ACC112 (cell line): ENCODE measurements around the gene GPHA2.
"Not testable (repeated sequence)": the region's sequence is repeated elsewhere in the genome, so short reads cannot be mapped to it uniquely, and the experiment has no call there.

ENCODE experiments used
- H2AFZ ChIP-seq: fragments of 200-600 bp; sonication (generic); one replicate; pipeline ENCODE4 v1.6.0; 2017; ENCODE audit warnings: antibody characterized with exemption, low read length; ENCODE audit not compliant: unreplicated experiment
- H3K27ac ChIP-seq: fragments of 200-600 bp; sonication (generic); 2 replicates; pipeline ENCODE4 v1.5.1; 2014; ENCODE audit warnings: low read depth, mild to moderate bottlenecking, antibody characterized with exemption, low read length, moderate library complexity
- H3K27me3 ChIP-seq: fragments of 200-600 bp; sonication (generic); 2 replicates; pipeline ENCODE4 v1.6.1; 2014; ENCODE audit warnings: mild to moderate bottlenecking, antibody characterized with exemption, low read length, moderate library complexity, mixed read lengths; ENCODE audit not compliant: insufficient read depth
- H3K36me3 ChIP-seq: fragments of 200-600 bp; sonication (generic); 2 replicates; pipeline ENCODE4 v1.6.1; 2016; ENCODE audit warnings: mild to moderate bottlenecking, antibody characterized with exemption, low read length, moderate library complexity, mixed read lengths; ENCODE audit not compliant: insufficient read depth
- H3K4me1 ChIP-seq: fragments of 200-600 bp; sonication (generic); one replicate; pipeline ENCODE4 v1.6.1; 2016; ENCODE audit warnings: low read length, mixed read lengths; ENCODE audit not compliant: insufficient read depth, unreplicated experiment, control insufficient read depth
- H3K4me3 ChIP-seq: fragments of 200-600 bp; sonication (generic); 2 replicates; pipeline ENCODE4 v1.5.1; 2014; ENCODE audit warnings: mild to moderate bottlenecking, low read depth, low read length
- H3K79me2 ChIP-seq: fragments of 200-600 bp; sonication (generic); one replicate; pipeline ENCODE4 v1.6.0; 2016; ENCODE audit warnings: low read length; ENCODE audit not compliant: control insufficient read depth, unreplicated experiment, insufficient read depth

Gene GPHA2

DNA sequence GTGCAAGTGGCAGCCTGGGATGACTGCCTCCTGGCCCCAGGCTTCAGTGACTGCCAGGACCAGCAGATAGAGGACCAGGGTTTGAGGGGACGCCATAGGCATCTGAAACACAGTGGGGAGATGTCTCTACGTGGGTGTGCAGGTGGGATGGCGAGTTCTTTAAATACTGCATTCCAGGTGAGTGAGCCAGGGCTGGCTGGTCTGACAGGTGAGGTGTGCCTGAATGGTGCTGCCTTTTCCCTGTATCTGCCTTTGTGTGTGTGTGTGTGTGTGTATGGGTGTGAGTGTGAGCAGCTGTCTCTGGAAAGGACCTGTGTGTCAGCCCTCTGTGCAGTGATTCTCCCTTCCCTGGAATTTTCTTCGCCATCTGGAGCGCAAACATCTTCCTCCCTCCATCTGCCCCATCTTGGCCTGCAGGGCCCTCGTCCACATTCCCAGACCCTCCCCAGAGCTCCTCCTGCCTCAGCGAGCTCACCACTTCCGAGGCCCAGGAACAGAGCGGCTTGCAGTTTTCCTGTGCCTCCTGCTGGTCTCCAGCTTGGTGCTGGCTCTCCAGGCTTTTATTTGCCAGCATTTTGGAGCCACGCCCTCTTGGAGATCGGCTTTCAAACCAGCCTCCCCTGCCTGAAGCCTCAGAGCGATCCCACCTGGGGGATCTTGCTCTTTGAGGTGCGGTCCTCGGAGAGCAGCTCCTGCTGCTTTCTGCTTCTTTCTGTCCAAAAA lies at the start of gene GPHA2:
Gene GPHA2 (minus strand): TSS at position 535 of the 723 bp plus-strand sequence. CDS start 433 bp downstream, at position 102.
- Histone ChIP-seq H3K36me3 (0 out of 2 replicates have a peak, but pooled peaks cover 3% of the 10 kb centered on the region), H3K79me2 (no peaks in the 10 kb centered on the region), H2AFZ (no peak within 1 kb of the TSS), H3K27ac (no peak within 1 kb of the TSS), H3K4me1 (peaks cover 5% of the 10 kb centered on the region), H3K4me3 (no peak within 1 kb of the TSS), H3K27me3 (no peaks in the 10 kb centered on the region)

DNA sequence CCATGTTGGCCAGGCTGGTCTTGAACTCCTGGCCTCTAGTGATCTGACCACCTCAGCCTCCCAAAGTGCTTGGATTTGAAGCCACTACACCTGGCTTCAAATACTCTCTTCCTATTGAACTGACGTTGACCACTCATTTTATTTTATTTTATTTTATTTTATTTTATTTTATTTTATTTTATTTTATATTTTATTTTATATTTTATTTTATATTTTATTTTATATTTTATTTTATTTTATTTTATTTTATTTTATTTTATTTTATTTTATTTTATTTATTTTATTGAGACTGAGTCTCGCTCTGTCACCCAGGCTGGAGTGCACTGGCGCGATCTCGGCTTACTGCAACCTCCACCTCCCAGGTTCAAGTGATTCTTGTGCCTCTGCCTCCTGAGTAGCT lies 47.6 kb upstream of the GPHA2 start:
- H3K36me3 ChIP-seq, H3K27ac ChIP-seq, H3K79me2 ChIP-seq, H3K4me3 ChIP-seq, H3K4me1 ChIP-seq, H2AFZ ChIP-seq: not testable (repeated sequence)
- peaks cover 13% of the 10 kb centered on the region for H3K27me3 ChIP-seq

DNA sequence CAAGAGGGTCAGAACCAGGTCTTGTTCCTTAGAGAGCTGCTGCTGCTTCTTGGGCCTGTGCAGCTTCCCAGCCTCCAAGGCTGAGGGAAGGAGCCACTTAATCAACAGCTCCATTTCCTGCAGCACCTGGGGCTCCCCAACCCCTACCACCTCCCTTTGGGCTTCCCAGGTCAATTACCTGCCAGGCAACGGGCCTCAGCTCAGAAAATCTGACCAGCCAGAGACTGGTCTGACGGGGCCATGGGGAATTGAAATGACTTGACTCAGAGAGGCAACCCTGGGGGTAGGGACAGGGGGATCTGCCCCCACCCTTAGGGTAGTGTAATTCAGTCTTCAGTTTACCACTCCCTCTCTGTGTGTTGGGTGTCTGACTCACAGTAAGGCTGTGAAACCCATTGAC lies 41.0 kb upstream of the GPHA2 start:
- H3K27ac ChIP-seq: no peak overlapping the region
- no peak overlapping the region for H2AFZ ChIP-seq
- H3K4me1 ChIP-seq: no peaks in the 10 kb centered on the region
- no peaks in the 10 kb centered on the region for H3K36me3 ChIP-seq
- no peak overlapping the region for H3K4me3 ChIP-seq
- peaks cover 5% of the 10 kb centered on the region; the same call in 1 of the 2 replicates for H3K27me3 ChIP-seq
- no peaks in the 10 kb centered on the region for H3K79me2 ChIP-seq

- no peaks in the 10 kb centered on the region for H3K79me2 ChIP-seq
- no peaks in the 10 kb centered on the region for H3K27me3 ChIP-seq
- H3K4me1 ChIP-seq: peaks cover 4% of the 10 kb centered on the region
- H3K27ac ChIP-seq: no peak overlapping the region
- H3K4me3 ChIP-seq: no peak overlapping the region
- no peak overlapping the region for H2AFZ ChIP-seq
- H3K36me3 ChIP-seq: no peaks in the 10 kb centered on the region
These were observed 38.4 kb upstream of the GPHA2 start for GRCh38 chr11:64974124-64974523.

GRCh38 chr11:64971421-64972233 lies 35.9 kb upstream of the GPHA2 start, which contains the start of gene MAJIN:
Gene MAJIN (minus strand): TSS chr11:64972108. CDS start chr11:64959405, 12,703 bp downstream.
- H3K27ac ChIP-seq: no peak within 1 kb of the TSS
- peak within 1 kb of the TSS; percentile 83 for H3K4me3 ChIP-seq
- no peaks in the 10 kb centered on the region for H3K27me3 ChIP-seq
- peak within 1 kb of the TSS; percentile 95 for H2AFZ ChIP-seq
- H3K36me3 ChIP-seq: no peaks in the 10 kb centered on the region
- H3K79me2 ChIP-seq: no peaks in the 10 kb centered on the region
- peaks cover 4% of the 10 kb centered on the region for H3K4me1 ChIP-seq

- Histone ChIP-seq H3K4me1 (peaks cover 4% of the 10 kb centered on the region), H2AFZ (no peak overlapping the region)
These were observed 35.0 kb upstream of the GPHA2 start for GRCh38 chr11:64970731-64971151.

DNA sequence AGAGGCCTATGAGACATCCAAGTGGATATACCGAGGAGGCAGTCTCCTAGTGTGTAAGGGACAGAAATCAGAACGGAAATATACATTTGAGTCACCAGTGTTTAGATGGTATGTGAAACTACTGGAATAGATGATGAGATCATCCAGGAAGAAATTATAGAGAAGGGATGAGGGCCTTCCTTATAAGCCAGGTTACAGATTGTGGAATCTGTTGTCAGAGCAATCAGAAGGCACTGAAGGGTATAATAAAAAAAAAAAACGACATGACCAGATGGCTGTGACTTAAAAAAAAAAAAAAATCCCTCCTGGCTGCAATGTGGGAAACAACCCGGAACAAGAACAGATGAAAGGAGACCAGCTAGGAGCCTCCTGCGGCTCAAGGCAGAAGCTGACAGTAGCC lies 33.5 kb upstream of the GPHA2 start:
- Histone ChIP-seq H3K27me3 (no peaks in the 10 kb centered on the region), H2AFZ (no peak overlapping the region)

More at GRCh38 chr11:64970731-64971151, 35.0 kb upstream of the GPHA2 start:
- Histone ChIP-seq H3K27me3 (no peaks in the 10 kb centered on the region), H3K27ac (no peak overlapping the region), H3K4me3 (no peak overlapping the region), H3K36me3 (no peaks in the 10 kb centered on the region), H3K79me2 (no peaks in the 10 kb centered on the region)

DNA sequence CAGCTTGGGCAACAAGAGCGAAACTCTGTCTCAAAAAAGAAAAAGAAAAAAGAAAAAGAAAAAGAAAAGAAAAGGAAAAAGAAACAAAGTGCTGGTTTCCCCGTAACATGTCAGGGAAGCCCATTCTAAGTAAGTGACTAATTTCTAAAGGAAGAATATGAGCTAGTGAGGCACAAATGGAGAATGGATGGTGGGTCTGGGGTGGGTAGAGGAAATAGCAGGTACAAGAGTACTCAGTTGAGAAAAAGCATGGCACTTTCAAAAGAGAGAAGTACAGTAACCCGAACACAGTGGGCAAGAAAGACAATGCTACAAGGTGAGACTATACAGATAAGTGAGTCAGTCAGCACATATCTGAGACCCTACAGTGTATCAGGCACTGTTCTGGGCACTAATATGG lies 31.7 kb upstream of the GPHA2 start:
- Histone ChIP-seq H3K27ac (no peak overlapping the region), H3K27me3 (no peaks in the 10 kb centered on the region; the same call in 1 of the 2 replicates)

More for the DNA sequence above, 33.5 kb upstream of the GPHA2 start:
- no peak overlapping the region for H3K4me3 ChIP-seq
- no peaks in the 10 kb centered on the region for H3K79me2 ChIP-seq
- H3K4me1 ChIP-seq: peaks cover 4% of the 10 kb centered on the region
- no peaks in the 10 kb centered on the region for H3K36me3 ChIP-seq
- H3K27ac ChIP-seq: no peak overlapping the region

DNA sequence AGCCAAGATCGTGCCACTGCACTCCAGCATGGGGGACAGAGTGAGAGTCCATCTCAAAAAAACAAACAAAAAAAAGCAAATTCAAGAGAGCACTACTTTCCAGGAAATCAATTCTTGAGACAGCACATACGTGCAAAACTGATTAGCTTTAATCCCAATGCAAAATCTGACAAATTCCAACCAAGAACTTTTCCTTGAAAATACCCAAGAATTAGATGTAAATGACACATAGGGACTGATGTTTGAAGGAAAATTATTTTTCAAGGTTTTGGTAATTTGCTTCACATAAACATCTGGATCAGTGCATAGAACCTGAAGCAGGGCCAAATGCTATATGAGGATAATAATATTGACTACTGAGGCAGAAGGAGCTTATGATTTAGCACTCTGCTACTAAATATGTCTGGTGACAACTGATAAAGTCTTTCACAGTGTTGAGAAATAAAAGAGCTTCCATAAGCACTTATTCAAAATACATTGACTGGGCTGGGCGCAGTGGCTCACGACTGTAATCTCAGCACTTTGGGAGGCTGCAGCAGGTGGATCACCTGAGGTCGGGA lies 27.5 kb upstream of the GPHA2 start:
- Histone ChIP-seq H3K4me1 (no peaks in the 10 kb centered on the region), H2AFZ (no peak overlapping the region), H3K27me3 (no peaks in the 10 kb centered on the region; the same call in 1 of the 2 replicates), H3K27ac (no peak overlapping the region), H3K79me2 (no peaks in the 10 kb centered on the region), H3K36me3 (no peaks in the 10 kb centered on the region), H3K4me3 (no peak overlapping the region)

More for the DNA sequence above, 31.7 kb upstream of the GPHA2 start:
- no peaks in the 10 kb centered on the region for H3K36me3 ChIP-seq
- H3K79me2 ChIP-seq: no peaks in the 10 kb centered on the region
- H3K4me3 ChIP-seq: no peak overlapping the region
- H2AFZ ChIP-seq: no peak overlapping the region
- H3K4me1 ChIP-seq: peaks cover 4% of the 10 kb centered on the region

- H3K27ac ChIP-seq: no peak overlapping the region
- H3K4me1 ChIP-seq: no peaks in the 10 kb centered on the region
- no peaks in the 10 kb centered on the region for H3K79me2 ChIP-seq
- H2AFZ ChIP-seq: no peak overlapping the region
- no peaks in the 10 kb centered on the region for H3K36me3 ChIP-seq
- H3K4me3 ChIP-seq: no peak overlapping the region
- H3K27me3 ChIP-seq: no peaks in the 10 kb centered on the region; the same call in 1 of the 2 replicates
These were observed 25.0 kb upstream of the GPHA2 start for GRCh38 chr11:64960719-64961118.
